K562 (cell line): ENCODE results near the gene MAZ. TPM values are rescaled to one million over a fixed set of nuclear protein-coding genes. Genes with fewer than 3 reads are reported as not detected.
A peak's percentile ranks its signal among the peaks of the same experiment; 100 is the strongest.

Experiments
- BRF2 ChIP-seq: IDR thresholded peaks from 3 replicates; pipeline ENCODE4 v1.6.1; 2011; ENCODE audit warnings: borderline replicate concordance, mild to moderate bottlenecking; ENCODE audit not compliant: insufficient read length, insufficient read depth
- CC2D1A ChIP-seq: fragments of 450-650 bp; IDR thresholded peaks from 2 replicates; pipeline ENCODE4 v1.6.1; 2017; ENCODE audit warnings: mild to moderate bottlenecking
- CCAR2 ChIP-seq: fragments of 200-400 bp; formaldehyde crosslinking; IDR thresholded peaks from 2 replicates; pipeline ENCODE4 v1.6.1; 2017; ENCODE audit warnings: mild to moderate bottlenecking, low read depth, low read length
- CREM ChIP-seq: IDR thresholded peaks from 2 replicates; pipeline ENCODE4 v1.6.1; 2014; ENCODE audit warnings: antibody characterized with exemption, low read depth
- E2F4 ChIP-seq: sonication (generic); formaldehyde crosslinking; IDR thresholded peaks from 2 replicates; pipeline ENCODE4 v1.8.0; 2022; ENCODE audit warnings: mild to moderate bottlenecking, low read depth, missing genetic modification reagents
- FOSL1 ChIP-seq: fragments of 200-800 bp; sonication (Bioruptor generic); conservative IDR thresholded peaks from 2 replicates; pipeline ENCODE4 v1.6.1; 2016; ENCODE audit warnings: missing genetic modification characterization, missing compliant biosample characterization
- FOXK1 ChIP-seq: sonication (generic); formaldehyde crosslinking; IDR thresholded peaks from 2 replicates; pipeline ENCODE4 v1.8.0; 2022; ENCODE audit warnings: missing genetic modification reagents, mild to moderate bottlenecking, borderline replicate concordance
- PYGO2 ChIP-seq: fragments of 450-650 bp; IDR thresholded peaks from 2 replicates; pipeline ENCODE4 v1.6.1; 2016; ENCODE audit warnings: mild to moderate bottlenecking, missing genetic modification characterization, moderate library complexity, missing compliant biosample characterization
- RBM34 ChIP-seq: fragments of 200-400 bp; formaldehyde crosslinking; IDR thresholded peaks from 2 replicates; pipeline ENCODE4 v1.6.1; 2018; ENCODE audit warnings: low read length, borderline replicate concordance; ENCODE audit not compliant: insufficient read depth
- RCOR1 ChIP-seq, 2 experiments: IDR thresholded peaks; 2 replicates each; pipeline ENCODE4 v1.6.1; 2012; ENCODE audit warnings: low read depth in 2 of 2, low read length in 2 of 2, borderline replicate concordance in 1 of 2, improper control_type of control experiment in 1 of 2
- SMAD2 ChIP-seq: fragments of 150-350 bp; IDR thresholded peaks from 2 replicates; pipeline ENCODE4 v1.6.1; 2014; ENCODE audit warnings: low read depth, mild to moderate bottlenecking, low read length
- USF1 ChIP-seq: sonication (generic); formaldehyde crosslinking; IDR thresholded peaks from 2 replicates; pipeline ENCODE4 v1.9.0; 2022; ENCODE audit warnings: mild to moderate bottlenecking, missing genetic modification reagents
- YY1 ChIP-seq, 3 experiments: IDR thresholded peaks; 2 replicates each; pipeline ENCODE4 v1.6.1; 2011; ENCODE audit warnings: low read length in 2 of 3, mild to moderate bottlenecking in 2 of 3, moderate library complexity in 2 of 3, borderline replicate concordance in 1 of 3, control low read depth in 1 of 3, low read depth in 1 of 3; ENCODE audit not compliant: insufficient read depth in 3 of 3, insufficient replicate concordance in 2 of 3, control insufficient read depth in 1 of 3, insufficient read length in 1 of 3; ENCODE audit errors: extremely low read depth in 1 of 3
- ZEB2 ChIP-seq: fragments of 450-650 bp; IDR thresholded peaks from 2 replicates; pipeline ENCODE4 v1.6.1; 2016
- ZNF384 ChIP-seq: IDR thresholded peaks from 2 replicates; pipeline ENCODE4 v1.6.1; 2012; ENCODE audit warnings: low read depth, low read length, improper control_type of control experiment
- ZNF512 ChIP-seq: IDR thresholded peaks from 2 replicates; pipeline ENCODE4 v1.6.1; 2016; ENCODE audit warnings: missing genetic modification characterization, missing compliant biosample characterization
- ZNF655 ChIP-seq: fragments of 250-450 bp; sonication (Bioruptor Pico); IDR thresholded peaks from 2 replicates; pipeline ENCODE4 v1.5.0; 2021
- ZNF740 ChIP-seq, 3 experiments: fragments of 200-800 bp in 1 of 3; sonication (Bioruptor generic) in 1 of 3; sonication (generic) in 1 of 3; formaldehyde crosslinking in 1 of 3; IDR thresholded peaks; 2 replicates each; pipeline versions ENCODE4 v1.6.1 to v1.8.0; 2016 to 2022; ENCODE audit warnings: mild to moderate bottlenecking in 2 of 3, missing compliant biosample characterization in 2 of 3, missing genetic modification characterization in 2 of 3, missing genetic modification reagents in 1 of 3
- polyA plus RNA-seq, 8 experiments: library from polyadenylated mRNA; depleted of rRNA in 4 of 8; stranded (reverse) in 5 of 8; unstranded in 3 of 8; fragments of >200 nt; fragmentation: Nextera tagmentation in 2 of 8; fragmentation: Illumina TruSeq in 1 of 8; extraction: Ambion mirVana in 2 of 8; extraction: Trizol in 1 of 8; gene quantifications; 2 replicates each; pipeline versions ENCODE4 v1.2.1 to v1.2.3, GENCODE V29; 2011 to 2014; ENCODE audit warnings: inconsistent platforms in 1 of 8, missing spikeins in 1 of 8
- total RNA-seq, 7 experiments: library from RNA; depleted of rRNA in 6 of 7; stranded (reverse); fragments of >200 nt in 6 of 7; fragmentation: Illumina TruSeq in 2 of 7; extraction: Trizol in 2 of 7; gene quantifications; 2 replicates each; pipeline versions ENCODE4 v1.2.1 to v1.2.3, GENCODE V29; 2011 to 2021; ENCODE audit warnings: low replicate concordance in 1 of 7

Gene MAZ
- total and polyA plus RNA-seq, 9 of the 15 experiments (the other 6 are each of a cell fraction or from before 2014, with no cell fraction given), result 45.4 to 532 (median 250) TPM

- TF ChIP-seq E2F4 (CRISPR knock-in tag) (0 out of 2 replicates have a peak, but pooled peaks have one; percentile 11), RBM34 (no peak), CREM (peak; percentile 69), CC2D1A (no peak), YY1 (IDR thresholded peaks at IDR 0.05; ENCODE audit: borderline replicate concordance in 1 of 3, control insufficient read depth in 1 of 3, extremely low read depth in 1 of 3, insufficient read depth in 3 of 3, insufficient read length in 1 of 3, insufficient replicate concordance in 2 of 3, low read depth in 1 of 3, low read length in 2 of 3) (peak in 1 of 3 experiments; percentile 20), FOSL1 (tag) (no peak), ZNF512 (no peak), ZNF655 (no peak), FOXK1 (no peak), ZNF740 (CRISPR knock-in tag; IDR thresholded peaks at IDR 0.05) (peak; percentile 58; the same call in 1 of the 2 replicates), ZNF740 (tag; IDR thresholded peaks at IDR 0.05) (no peak), USF1 (no peak), BRF2 (no peak), SMAD2 (no peak), ZNF384 (peak; percentile 40; the same call in 1 of the 2 replicates), RCOR1 (IDR thresholded peaks at IDR 0.05; ENCODE audit: borderline replicate concordance in 1 of 2, low read depth in 2 of 2, low read length in 2 of 2) (peak in 1 of 2 experiments; percentile 63; a peak in 1 of 4 replicates), ZEB2 (no peak), PYGO2 (no peak), CCAR2 (no peak)
Measured at GRCh38 chr16:29848420-29849297, 42.3 kb downstream of the MAZ start (continued).
